H54 (cell line): ENCODE results near the gene C1QTNF9B.

Experiments
- DNase-seq: peaks from one replicate; pipeline ENCODE4 v3.0.0; 2011; ENCODE audit warnings: low spot score, mixed read lengths; ENCODE audit not compliant: insufficient read length
- FAIRE-seq: peaks from 3 replicates; lab custom pipeline; 2011; peaks lifted over from hg19 to GRCh38; lab: Jason Lieb, UNC
- POLR2A ChIP-seq: IDR thresholded peaks from 2 replicates; pipeline ENCODE4 v1.6.1; 2011; ENCODE audit warnings: low read depth, mild to moderate bottlenecking, low read length

C1QTNF9B gene

GRCh38 chr13:23855360-23855759 lies 41.9 kb downstream of the C1QTNF9B start:
- no peak for TF ChIP-seq POLR2A
- no peak for FAIRE-seq

GRCh38 chr13:23852351-23852750 lies 45.0 kb downstream of the C1QTNF9B start:
- DNase-seq (no peak), FAIRE-seq (no peak)
- TF ChIP-seq POLR2A = no peak

More at GRCh38 chr13:23855360-23855759, 41.9 kb downstream of the C1QTNF9B start:
- DNase-seq = no peak

GRCh38 chr13:23851106-23851505 lies 46.2 kb downstream of the C1QTNF9B start:
- TF ChIP-seq POLR2A = no peak
- DNase-seq = no peak

GRCh38 chr13:23850134-23850533 lies 47.2 kb downstream of the C1QTNF9B start:
- FAIRE-seq (no peak), DNase-seq (no peak)
- TF ChIP-seq POLR2A = no peak

More at GRCh38 chr13:23851106-23851505, 46.2 kb downstream of the C1QTNF9B start:
- no peak for FAIRE-seq

- no peak for TF ChIP-seq POLR2A
- no peak for FAIRE-seq
These were observed 47.6 kb downstream of the C1QTNF9B start for GRCh38 chr13:23849670-23850069.

GRCh38 chr13:23848646-23849141 lies 48.6 kb downstream of the C1QTNF9B start:
- no peak for TF ChIP-seq POLR2A
- no peak for DNase-seq
- no peak for FAIRE-seq

More at GRCh38 chr13:23849670-23850069, 47.6 kb downstream of the C1QTNF9B start:
- DNase-seq = no peak

- FAIRE-seq = no peak
- no peak for TF ChIP-seq POLR2A
- DNase-seq = no peak
These were observed 49.3 kb downstream of the C1QTNF9B start for GRCh38 chr13:23848019-23848418.

GRCh38 chr13:23847497-23847896 lies 49.8 kb downstream of the C1QTNF9B start:
- DNase-seq (no peak), FAIRE-seq (no peak)
- TF ChIP-seq POLR2A = no peak

- no peak for TF ChIP-seq POLR2A
- no peak for FAIRE-seq
These were observed 52.1 kb downstream of the C1QTNF9B start for GRCh38 chr13:23845105-23845725.

GRCh38 chr13:23844132-23844531 lies 53.2 kb downstream of the C1QTNF9B start:
- DNase-seq (no peak), FAIRE-seq (no peak)
- TF ChIP-seq POLR2A = no peak

More at GRCh38 chr13:23845105-23845725, 52.1 kb downstream of the C1QTNF9B start:
- DNase-seq = no peak

GRCh38 chr13:23843436-23843835 lies 53.9 kb downstream of the C1QTNF9B start:
- no peak for FAIRE-seq
- TF ChIP-seq POLR2A = no peak
- no peak for DNase-seq

- no peak for TF ChIP-seq POLR2A
- FAIRE-seq = no peak
These were observed 54.9 kb downstream of the C1QTNF9B start for GRCh38 chr13:23842406-23842805.

More at GRCh38 chr13:23842406-23842805, 54.9 kb downstream of the C1QTNF9B start:
- DNase-seq = no peak
